ENCODE measurements around the gene STARD5. TPM values are rescaled to one million over a fixed set of nuclear protein-coding genes. Genes with fewer than 3 reads are reported as not detected.

Gene STARD5
- total RNA-seq, 1 donor from 2014 or later: 3.3 TPM

DNA sequence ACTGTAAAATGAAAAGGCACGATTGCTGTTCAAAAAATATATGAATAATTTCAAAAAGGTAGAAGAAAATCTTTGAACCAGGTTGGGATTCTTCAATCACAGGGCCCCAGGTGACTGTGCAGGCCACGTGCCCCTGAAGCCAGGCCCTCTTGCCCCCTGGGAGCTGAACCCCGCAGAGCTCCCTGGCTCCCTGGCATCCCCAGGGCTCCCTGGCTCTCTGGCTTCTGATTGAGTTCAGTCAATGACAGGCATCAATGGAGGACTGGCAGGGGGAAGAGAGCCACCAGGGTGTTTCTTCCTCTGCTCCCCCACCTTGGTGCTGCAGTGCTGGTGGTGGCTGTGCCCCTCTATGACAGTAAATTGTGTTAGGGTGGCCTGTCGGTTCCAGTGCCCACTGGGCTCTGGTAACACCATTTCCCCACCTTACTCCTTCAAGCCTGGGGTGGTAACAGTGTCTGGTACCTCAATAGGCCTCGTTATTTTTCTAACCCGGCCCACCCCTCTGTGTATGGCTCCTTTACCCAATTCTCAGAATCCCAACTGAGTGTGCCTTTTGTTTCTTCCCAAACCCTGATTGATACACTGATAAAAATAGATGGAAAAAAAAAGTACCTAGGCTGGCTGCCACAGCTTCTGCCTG lies 62.6 kb downstream of the STARD5 start:
- Mint-ChIP-seq H3K9me3 (no peaks in the 10 kb centered on the region), H3K36me3 (ENCODE audit: low read depth) (no peaks in the 10 kb centered on the region), H3K4me3 (ENCODE audit: low read depth) (no peak overlapping the region), H3K27ac (no peak overlapping the region), H3K27me3 (ENCODE audit: low read depth) (peaks cover 17% of the 10 kb centered on the region), H3K4me1 (ENCODE audit: low read depth) (peaks cover 13% of the 10 kb centered on the region)
- intact Hi-C loops (cut with micrococcal nuclease): loop anchor here (10.0 kb wide), 1 partner anchor 566 kb away; the partner anchor contains the start of gene ABHD17C
- no peak for DNase-seq (ENCODE audit: low spot score)

DNA sequence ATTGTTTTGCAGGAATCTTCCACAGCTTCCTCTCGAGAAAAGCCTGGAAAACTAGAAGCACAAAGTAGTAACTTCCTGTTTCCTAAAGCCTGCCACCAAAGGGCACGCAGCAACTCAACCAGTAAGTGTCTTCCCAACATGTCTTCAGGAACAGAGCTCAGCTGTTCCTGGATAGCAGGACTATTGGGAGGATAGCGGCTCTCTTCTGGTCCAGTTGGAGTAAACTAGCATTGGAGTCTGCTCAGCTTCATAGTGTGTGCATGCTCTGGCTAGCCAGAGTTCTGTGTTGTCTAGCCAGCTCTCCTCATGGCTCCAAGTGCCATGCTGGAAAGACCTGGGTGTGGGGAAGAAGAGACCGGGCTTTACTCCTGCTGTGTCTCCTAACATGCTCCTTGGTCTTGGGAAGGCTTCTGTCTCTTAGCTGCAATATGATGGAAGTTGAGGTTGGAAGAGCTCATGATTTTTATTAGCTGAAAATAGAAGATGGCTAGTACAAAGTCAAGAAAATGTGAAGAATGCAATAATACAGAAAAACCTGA lies 64.1 kb downstream of the STARD5 start:
- H3K4me1 Mint-ChIP-seq (ENCODE audit: low read depth): no peaks in the 10 kb centered on the region
- H3K9me3 Mint-ChIP-seq: no peaks in the 10 kb centered on the region
- no peak overlapping the region for H3K27ac Mint-ChIP-seq
- no peak for DNase-seq (ENCODE audit: low spot score)
- H3K4me3 Mint-ChIP-seq (ENCODE audit: low read depth): no peak overlapping the region
- intact Hi-C loops (cut with micrococcal nuclease): loop anchor here (10.0 kb wide), 1 partner anchor 565 kb away; the partner anchor contains the start of gene ABHD17C
- peaks cover 13% of the 10 kb centered on the region for H3K27me3 Mint-ChIP-seq (ENCODE audit: low read depth)
- H3K36me3 Mint-ChIP-seq (ENCODE audit: low read depth): no peaks in the 10 kb centered on the region

Other genes with a start within 250 kb of the STARD5 start
- gene CFAP161, start 189.9 kb downstream of the STARD5 start, total RNA-seq: not detected in 2 replicates
- gene IL16, start 127.3 kb downstream of the STARD5 start, total RNA-seq: 42.3 and 42.8 TPM in 2 replicates
- not detected in 2 replicates for gene TMC3, start 50.1 kb upstream of the STARD5 start, total RNA-seq